Measurements from ENCODE around the gene ELSPBP1.
"Not testable (repeated sequence)": the region's sequence is repeated elsewhere in the genome, so short reads cannot be mapped to it uniquely, and the experiment has no call there.

Gene ELSPBP1

DNA sequence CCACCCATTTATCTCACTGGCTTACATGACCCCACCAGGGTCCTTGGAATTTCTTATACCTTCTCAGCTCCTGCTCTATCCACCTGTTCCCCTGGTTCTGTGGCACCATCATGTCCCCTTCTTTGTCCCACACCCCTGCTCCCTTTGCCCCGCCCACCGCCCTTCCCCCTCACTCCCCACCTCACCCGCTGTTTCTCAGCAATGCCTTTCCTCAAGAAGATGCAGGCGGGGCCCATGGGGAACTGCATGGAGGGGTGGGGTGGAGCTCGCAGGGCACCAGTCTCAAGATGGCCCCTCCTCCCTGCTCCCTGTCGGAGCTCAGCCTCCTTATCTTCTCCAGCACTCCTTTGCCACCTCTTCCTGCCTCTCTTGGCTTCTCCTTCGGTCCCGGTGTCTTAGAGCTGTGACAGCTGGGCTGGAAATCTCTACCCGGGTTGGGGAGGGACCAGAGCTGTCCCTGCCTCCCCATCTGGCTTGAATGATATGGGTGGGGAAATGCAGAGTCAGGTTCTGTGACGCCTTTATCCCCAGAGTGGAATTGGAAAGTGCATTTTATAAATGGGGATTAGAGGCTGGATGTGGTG, 49.3 kb downstream of the ELSPBP1 start, which contains the start of gene CABP5:
TSS of gene CABP5 (minus strand) at position 405 of the 584 bp plus-strand sequence. CDS start at position 248, 157 bp downstream.
- no peak for DNase-seq

- DNase-seq, result no peak
Measured at GRCh38 chr19:48044561-48044960, 50.1 kb downstream of the ELSPBP1 start.

DNA sequence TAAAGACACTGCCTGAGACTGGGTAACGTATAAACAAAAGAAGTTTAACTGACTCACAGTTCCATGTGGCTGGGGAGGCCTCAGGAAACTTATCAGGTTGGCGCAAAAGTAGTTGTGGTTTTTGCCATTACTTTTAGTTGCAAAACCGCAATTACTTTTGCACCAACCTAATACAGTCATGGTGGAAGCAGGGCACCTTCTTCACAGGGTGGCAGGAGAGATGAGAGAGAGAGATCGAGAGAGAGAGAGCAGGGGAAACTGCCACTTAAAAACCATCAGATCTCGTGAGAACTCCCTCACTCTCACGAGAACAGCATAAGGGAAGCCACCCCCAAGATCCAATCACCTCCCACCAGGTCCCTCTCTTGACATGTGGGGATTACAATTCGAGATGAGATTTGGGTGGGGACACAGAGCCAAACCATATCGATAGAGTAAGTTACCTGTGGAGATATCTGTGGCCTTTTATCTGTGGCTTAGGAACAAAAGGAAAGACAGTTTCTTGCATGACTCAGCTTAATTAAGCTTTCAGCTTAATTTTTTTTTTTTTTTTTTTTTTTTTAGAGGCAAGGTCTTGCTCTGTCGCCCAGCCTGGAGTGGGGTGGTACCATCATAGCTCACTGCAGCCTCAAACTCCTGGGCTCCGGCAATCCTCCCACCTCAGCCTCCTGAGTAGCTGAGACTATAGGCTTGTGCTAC, 57.1 kb downstream of the ELSPBP1 start:
- no peak for DNase-seq

GRCh38 chr19:48053076-48053475, 58.6 kb downstream of the ELSPBP1 start:
- no peak for DNase-seq

DNA sequence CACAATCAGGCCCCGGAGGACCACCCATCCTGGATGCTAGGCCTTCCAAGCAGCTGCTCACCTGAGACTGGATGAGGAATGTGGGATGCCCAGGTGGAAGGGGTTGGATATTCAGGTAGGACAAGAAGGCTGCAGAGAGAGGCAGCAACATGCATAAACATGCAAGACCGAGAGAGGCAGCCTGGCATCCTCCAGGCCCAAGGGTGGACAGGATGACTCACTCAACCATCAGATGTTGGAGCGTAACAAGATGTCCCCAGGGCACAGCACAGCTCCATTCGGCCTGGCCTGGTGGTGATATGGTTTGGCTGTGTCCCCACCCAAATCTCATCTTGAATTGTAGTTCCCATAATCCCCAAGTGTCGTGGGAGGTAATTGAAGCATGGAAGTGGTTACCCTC, 59.4 kb downstream of the ELSPBP1 start:
- DNase-seq, result no peak

- DNase-seq, result peak; percentile 11
Measured at GRCh38 chr19:48059331-48059730, 64.9 kb downstream of the ELSPBP1 start.

DNA sequence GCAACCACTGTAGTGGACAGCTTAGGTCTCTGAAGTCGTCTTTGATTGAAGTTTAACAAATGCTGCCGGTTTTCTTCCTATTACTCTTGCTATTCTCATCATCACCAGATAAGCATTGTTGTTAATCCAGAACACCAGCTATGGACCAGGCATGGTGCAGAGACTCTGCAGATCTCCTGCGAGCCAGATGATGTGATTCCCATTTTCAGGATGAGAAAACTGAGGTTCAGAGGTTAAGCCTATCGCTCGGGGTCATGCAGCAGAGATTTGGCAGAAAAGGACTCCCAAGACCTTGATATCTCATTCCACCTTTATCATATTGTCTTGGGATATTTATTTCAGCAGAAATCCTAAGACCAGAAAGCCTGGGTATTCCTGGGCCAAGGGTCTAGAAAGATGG, 65.9 kb downstream of the ELSPBP1 start:
- no peak for DNase-seq

DNA sequence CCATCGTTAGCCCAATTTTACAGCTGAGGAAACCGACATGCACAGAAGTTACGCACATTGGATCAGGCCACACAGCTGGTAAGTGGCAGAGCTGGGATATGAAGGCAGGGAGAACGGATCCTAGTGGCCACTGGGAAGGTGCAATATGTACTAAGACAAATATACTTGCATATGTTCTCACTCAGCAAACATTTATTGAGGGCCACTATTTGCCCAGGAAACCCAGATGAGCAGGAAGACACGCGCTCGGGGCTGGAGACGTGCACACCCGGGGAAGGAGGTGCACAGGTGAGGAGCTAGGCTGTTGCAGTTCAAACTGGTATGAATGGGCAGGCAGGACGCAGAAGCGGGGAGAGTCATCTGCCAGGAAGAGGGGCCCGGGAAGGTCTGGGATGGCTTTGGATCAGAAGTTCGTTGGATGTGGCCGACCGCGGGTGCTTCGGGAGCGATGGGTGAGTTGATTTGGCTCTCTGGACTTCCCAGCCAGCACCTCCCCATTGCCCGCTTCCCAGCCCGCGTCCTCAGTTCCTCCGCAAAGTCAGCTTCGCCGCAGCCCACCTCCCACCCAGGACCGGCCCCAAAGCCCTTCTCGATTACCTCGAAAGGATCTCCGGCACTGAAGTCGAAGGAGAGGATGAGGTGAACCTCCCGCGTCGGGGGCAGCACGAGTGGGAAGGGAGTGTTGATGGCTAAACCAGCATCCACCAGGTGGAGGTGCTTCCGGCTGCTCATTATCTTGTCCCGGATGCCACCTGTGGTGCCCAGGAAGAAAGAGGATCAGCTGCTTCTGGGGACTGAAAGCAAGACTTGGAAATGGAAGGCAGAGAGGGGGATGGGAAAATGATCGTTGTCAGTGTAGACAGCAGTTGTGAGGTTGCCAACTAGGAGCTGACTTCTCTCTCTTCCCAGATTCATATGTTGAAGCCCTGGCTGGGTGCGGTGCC, 67.2 kb downstream of the ELSPBP1 start:
- no peak for DNase-seq

- DNase-seq, result no peak
Measured at GRCh38 chr19:48064509-48064908, 70.1 kb downstream of the ELSPBP1 start.

DNA sequence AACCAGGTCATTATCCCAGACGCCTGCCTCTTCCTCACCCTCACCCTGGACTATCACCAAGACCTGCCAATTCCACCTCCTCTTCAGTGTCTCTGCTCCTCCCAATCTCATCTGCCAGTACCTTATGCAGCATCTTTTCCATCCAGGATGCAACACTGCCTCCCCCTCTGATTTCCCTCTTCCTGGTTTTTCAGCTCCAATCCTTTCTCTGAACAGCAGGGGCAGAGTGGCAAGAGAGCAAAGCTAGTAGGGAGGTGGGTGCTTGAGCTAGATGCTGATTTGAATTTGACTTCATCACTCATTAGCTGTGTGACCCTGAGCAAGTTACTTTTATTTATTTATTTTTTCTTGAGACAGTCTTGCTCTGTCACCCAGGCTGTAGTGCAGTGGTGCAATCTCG, 75.0 kb downstream of the ELSPBP1 start:
- DNase-seq, result no peak

- not testable (repeated sequence) for DNase-seq
Measured at GRCh38 chr19:48070177-48070769, 75.8 kb downstream of the ELSPBP1 start.
